ENCODE measurements around the gene OSBPL1A. TPM values are rescaled to one million over a fixed set of nuclear protein-coding genes. Genes with fewer than 3 reads are reported as not detected.

OSBPL1A gene
- total and polyA plus RNA-seq, 10 of the 15 experiments (the other 5 are each of a cell fraction or from before 2014, with no cell fraction given) = 0.02 to 0.83 (median 0.11) TPM; not detected in 6

- no peak for TF ChIP-seq SRF (IDR thresholded peaks at IDR 0.05; ENCODE audit: low read depth in 2 of 2, low read length in 2 of 2)
- TF ChIP-seq SMAD1 (IDR thresholded peaks at IDR 0.05; ENCODE audit: low read depth, partially characterized antibody) = no peak
- TF ChIP-seq EZH2 (IDR thresholded peaks at IDR 0.05; ENCODE audit: borderline replicate concordance, control insufficient read depth, low read depth, low read length) = no peak
- no peak for TF ChIP-seq HDGF (IDR thresholded peaks at IDR 0.05)
- no peak for TF ChIP-seq RCOR1 (conservative IDR thresholded peaks at IDR 0.05; ENCODE audit: low read depth, low read length)
Observed at GRCh38 chr18:24189664-24190346, 207.8 kb downstream of the OSBPL1A start (continued).

GRCh38 chr18:24189007-24189528 lies 208.6 kb downstream of the OSBPL1A start:
- intact Hi-C loops (cut with micrococcal nuclease; ENCODE audit: unreplicated experiment) (no loop called here), in situ Hi-C loops (cut with MboI) (no loop called here)
- ChIA-PET CTCF (interaction anchor here (1.1 to 6.2 kb wide), 3 partner anchors 10 to 300 kb away, joined by 5 to 69 read pairs (median 6); no protein-coding TSS in a partner anchor), SMC1A (ENCODE audit: uncharacterized antibody, unreplicated experiment) (interaction anchor here (0.6 to 6.5 kb wide), 3 partner anchors 8 to 531 kb away, joined by 3 to 48 read pairs (median 4); no protein-coding TSS in a partner anchor), POLR2A (no interaction called here), RAD21 (ENCODE audit: unreplicated experiment) (interaction anchor here (0.8 to 1.5 kb wide), 2 partner anchors 12 to 13 kb away, joined by 3 to 14 read pairs; no protein-coding TSS in a partner anchor)
- Histone ChIP-seq H2AFZ (ENCODE audit: control insufficient read depth, low read depth, low read length) (no peak overlapping the region), H3K27me3 (replicated peaks in 1 of 2; ENCODE audit: control insufficient read depth in 2 of 2, insufficient read depth in 2 of 2, low read length in 1 of 2) (peaks cover 0 to 9% of the 10 kb centered on the region in 2 experiments; a peak in 2 of 4 replicates), H3K9me3 (replicated peaks; ENCODE audit: control insufficient read depth, insufficient read depth, low read length) (no peaks in the 10 kb centered on the region), H3K27ac (ENCODE audit: control insufficient read depth, insufficient read depth) (no peak overlapping the region), H3K9ac (ENCODE audit: control insufficient read depth, insufficient read depth, low read length) (no peak overlapping the region), H3K36me3 (ENCODE audit: control insufficient read depth in 2 of 2, insufficient read depth in 2 of 2, low read length in 1 of 2) (no peaks in the 10 kb centered on the region), H3K4me3 (no peak overlapping the region), H3K79me2 (ENCODE audit: control insufficient read depth, insufficient read depth, low read length) (no peaks in the 10 kb centered on the region), H3K4me2 (ENCODE audit: control insufficient read depth, insufficient read depth) (peak overlapping the region; percentile 51), H3K4me1 (ENCODE audit: control insufficient read depth, insufficient read depth, low read length) (peaks cover 21% of the 10 kb centered on the region), H4K20me1 (ENCODE audit: control insufficient read depth, insufficient read depth) (no peaks in the 10 kb centered on the region)
- DNase-seq (ENCODE audit: low read depth, low spot score) (peak; percentile 50), FAIRE-seq (peak; percentile 93), ATAC-seq (peak; percentile 94)
- 2% methylated on average over 6 of the region's 6 CpGs for WGBS (ENCODE audit: insufficient coverage, insufficient replicate concordance, low lambda C conversion rate, missing lambda C conversion rate)
- BruUV-seq (replicated peaks) = no TSS peak
- TF ChIP-seq ELK1 (IDR thresholded peaks at IDR 0.05; ENCODE audit: low read depth, low read length) = no peak
- TF ChIP-seq TBL1XR1 (IDR thresholded peaks at IDR 0.05; ENCODE audit: low read depth, low read length) = no peak
- peak; percentile 73; the same call in 1 of the 3 replicates for TF ChIP-seq POU2F2 (IDR thresholded peaks at IDR 0.05; ENCODE audit: borderline replicate concordance, low read depth, low read length)
- TF ChIP-seq HDAC6 (IDR thresholded peaks at IDR 0.05; ENCODE audit: unreplicated experiment) = no peak
- no peak for TF ChIP-seq YBX1 (IDR thresholded peaks at IDR 0.05)
- no peak for TF ChIP-seq TARDBP (IDR thresholded peaks at IDR 0.05; ENCODE audit: borderline replicate concordance)
- peak; percentile 65; the same call in 1 of the 2 replicates for TF ChIP-seq PAX5 (IDR thresholded peaks at IDR 0.05; ENCODE audit: borderline replicate concordance, low read depth, low read length)
- no peak for TF ChIP-seq HDAC2 (IDR thresholded peaks at IDR 0.05)
- no peak for TF ChIP-seq SMARCA5 (IDR thresholded peaks at IDR 0.05)
- peak; percentile 90 for TF ChIP-seq CREB1 (IDR thresholded peaks at IDR 0.05; ENCODE audit: low read depth)
- no peak for TF ChIP-seq ATF7 (IDR thresholded peaks at IDR 0.05; ENCODE audit: low read depth)
- no peak for TF ChIP-seq IRF3 (IDR thresholded peaks at IDR 0.05)
- no peak for TF ChIP-seq SRF (IDR thresholded peaks at IDR 0.05; ENCODE audit: low read depth in 2 of 2, low read length in 2 of 2)
- no peak for TF ChIP-seq PRDM15 (CRISPR knock-in tag; IDR thresholded peaks at IDR 0.05)
